GM19452 (cell line): Measurements from ENCODE around the gene ANGPTL8.

ENCODE experiments used
- ATAC-seq: cut with Tn5 transposase; IDR thresholded peaks from one replicate; pipeline ENCODE4 v1.9.1; 2021; ENCODE audit not compliant: unreplicated experiment

The ANGPTL8 gene

GRCh38 chr19:11288349-11288748 lies 48.9 kb downstream of the ANGPTL8 start:
- no peak for ATAC-seq

- no peak for ATAC-seq
Measured at GRCh38 chr19:11290256-11290655, 50.8 kb downstream of the ANGPTL8 start.

GRCh38 chr19:11291415-11291814 lies 52.0 kb downstream of the ANGPTL8 start:
- ATAC-seq = no peak
